Lung (tissue), 12 donors: Measurements from ENCODE around the gene ZFP92. TPM values are rescaled to one million over a fixed set of nuclear protein-coding genes. Genes with fewer than 3 reads are reported as not detected.

Experiments used
- ATAC-seq: fragments of 200-7000 bp; cut with Tn5 transposase; one replicate; pipeline ENCODE4 v1.9.1; 2020; ENCODE audit warnings: moderate number of reproducible peaks; ENCODE audit not compliant: insufficient read depth, low FRiP score
- DNase-seq, 3 donors: peaks; one replicate each; pipeline ENCODE4 v3.0.0-alpha.2; 2013 to 2017
- H3K27ac ChIP-seq, 2 donors: one replicate each; pipeline ENCODE4 v1.5.1; 2013; ENCODE audit warnings: mild to moderate bottlenecking in 2 of 2, moderate library complexity in 2 of 2, control low read depth in 1 of 2, inconsistent platforms in 1 of 2, low read depth in 1 of 2, low read length in 1 of 2
- H3K27me3 ChIP-seq, 3 donors: one replicate each; pipeline ENCODE4 v1.5.1; 2013; ENCODE audit warnings: low read length in 2 of 3; ENCODE audit not compliant: control insufficient read depth in 3 of 3, insufficient read depth in 3 of 3
- H3K36me3 ChIP-seq, 4 donors: one replicate each; pipeline ENCODE4 v1.5.1; 2013; ENCODE audit warnings: low read length in 4 of 4, mild to moderate bottlenecking in 1 of 4, moderate library complexity in 1 of 4; ENCODE audit not compliant: control insufficient read depth in 4 of 4, insufficient read depth in 4 of 4
- H3K4me1 ChIP-seq, 5 donors: one replicate each; pipeline ENCODE4 v1.5.1; 2013; ENCODE audit warnings: low read length in 5 of 5, mild to moderate bottlenecking in 2 of 5, moderate library complexity in 1 of 5; ENCODE audit not compliant: control insufficient read depth in 5 of 5, insufficient read depth in 5 of 5
- H3K4me3 ChIP-seq: one replicate; pipeline ENCODE4 v1.5.1; 2013; ENCODE audit warnings: mild to moderate bottlenecking, control low read depth, moderate library complexity
- H3K9ac ChIP-seq, 2 donors: one replicate each; pipeline ENCODE4 v1.5.1; 2013; ENCODE audit warnings: low read length in 2 of 2, control low read depth in 1 of 2; ENCODE audit not compliant: insufficient read depth in 1 of 2
- H3K9me3 ChIP-seq, 4 donors: one replicate each; pipeline ENCODE4 v1.5.1; 2013; ENCODE audit warnings: low read length in 3 of 4, mild to moderate bottlenecking in 1 of 4, moderate library complexity in 1 of 4; ENCODE audit not compliant: control insufficient read depth in 4 of 4, insufficient read depth in 3 of 4
- CTCF ChIP-seq: IDR thresholded peaks from 2 replicates; pipeline ENCODE4 v1.5.1; 2012; ENCODE audit warnings: mild to moderate bottlenecking; ENCODE audit errors: control extremely low read depth, extremely low read depth
- WGBS, 2 donors: extraction: QIAGEN DNeasy Blood & Tissue Kit; methylation state at CpG; one replicate each; pipeline ENCODE4 v1.1.7; 2013; 5-methylcytosine and 5-hydroxymethylcytosine counted together
- polyA plus RNA-seq, 2 donors: library from polyadenylated mRNA; stranded (reverse); fragments of 200-250 nt; gene quantifications; one replicate each; pipeline ENCODE4 v1.2.1, GENCODE V29; 2013
- total RNA-seq, 2 donors: library from RNA; depleted of rRNA in 1 of 2; stranded (reverse); fragments of >200 nt in 1 of 2; gene quantifications; one replicate each; pipeline ENCODE4 v1.2.1, GENCODE V29; 2014 to 2021
- donor health status: control.
- donor health status: control.
- donor health status: Bipolar disorder and iron deficiency.
- donor health status: healthy.
- donor health status: DM: yes; HTN: yes; CAD: no.

ZFP92 gene
- total and polyA plus RNA-seq, 4 donors: 0.69 to 3.6 (median 1.5) TPM

DNA sequence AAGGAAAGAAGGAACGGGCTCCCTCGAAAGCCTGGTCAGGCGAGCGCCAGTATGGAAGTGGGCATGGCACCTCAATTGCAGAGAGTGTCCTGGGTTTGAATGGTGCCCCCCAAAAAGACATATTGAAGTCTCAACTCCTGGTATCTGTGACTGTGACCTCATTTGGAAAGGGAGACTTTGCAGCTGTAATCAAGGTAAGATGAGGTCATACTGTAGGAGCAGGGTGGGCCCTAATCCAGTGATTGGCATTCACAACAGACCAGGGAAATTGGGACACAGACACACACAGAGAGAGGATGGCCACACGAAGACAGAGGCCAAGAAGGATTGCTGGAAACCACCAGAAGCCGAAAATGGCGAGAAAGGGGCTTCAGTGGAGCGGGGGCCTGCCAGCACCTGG lies 6.4 kb downstream of the ZFP92 start:
- H3K4me1 ChIP-seq: peaks cover 0 to 1% (median 0%) of the 10 kb centered on the region in 5 donors
- WGBS, 2 donors: 86 to 94% methylated on average over 8 of the region's 8 CpGs
- H3K36me3 ChIP-seq: peaks cover 0 to 4% (median 0%) of the 10 kb centered on the region in 4 donors
- no peak overlapping the region for H3K9ac ChIP-seq
- H3K9me3 ChIP-seq: no peaks in the 10 kb centered on the region
- DNase-seq: no peak
- no peaks in the 10 kb centered on the region for H3K27me3 ChIP-seq
- TF ChIP-seq CTCF: no peak
- no peak for ATAC-seq
- no peak overlapping the region for H3K27ac ChIP-seq
- H3K4me3 ChIP-seq: no peak overlapping the region

DNA sequence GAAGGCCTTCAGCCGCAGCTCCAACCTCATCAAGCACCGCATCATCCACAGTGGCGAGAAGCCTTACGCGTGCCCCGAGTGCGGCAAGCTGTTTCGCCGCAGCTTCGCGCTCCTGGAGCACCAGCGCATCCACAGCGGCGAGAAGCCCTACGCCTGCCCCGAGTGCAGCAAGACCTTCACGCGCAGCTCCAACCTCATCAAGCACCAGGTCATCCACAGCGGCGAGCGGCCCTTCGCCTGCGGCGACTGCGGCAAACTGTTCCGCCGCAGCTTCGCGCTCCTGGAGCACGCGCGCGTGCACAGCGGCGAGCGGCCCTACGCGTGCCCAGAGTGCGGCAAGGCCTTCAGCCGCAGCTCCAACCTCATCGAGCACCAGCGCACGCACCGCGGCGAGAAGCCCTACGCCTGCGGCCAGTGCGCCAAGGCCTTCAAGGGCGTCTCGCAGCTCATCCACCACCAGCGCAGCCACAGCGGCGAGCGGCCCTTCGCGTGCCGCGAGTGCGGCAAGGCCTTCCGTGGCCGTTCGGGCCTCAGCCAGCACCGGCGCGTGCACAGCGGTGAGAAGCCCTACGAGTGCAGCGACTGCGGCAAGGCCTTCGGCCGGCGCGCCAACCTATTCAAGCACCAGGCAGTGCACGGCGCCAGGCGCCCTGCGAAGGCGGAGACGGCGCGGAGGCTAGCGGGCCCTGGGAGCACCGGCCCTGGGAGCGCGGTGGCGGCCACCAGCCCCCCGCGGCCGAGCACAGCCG lies 9.8 kb downstream of the ZFP92 start:
- ATAC-seq (no peak), DNase-seq (peak in 1 of 3 donors; percentile 4)
- Histone ChIP-seq H3K27ac (no peak overlapping the region), H3K9ac (no peak overlapping the region), H3K36me3 (peaks cover 0 to 4% (median 0%) of the 10 kb centered on the region in 4 donors), H3K4me1 (peaks cover 0 to 6% (median 4%) of the 10 kb centered on the region in 5 donors), H3K4me3 (no peak overlapping the region), H3K27me3 (no peaks in the 10 kb centered on the region), H3K9me3 (no peaks in the 10 kb centered on the region)
- 90 to 95% methylated on average over 68 to 91 of the region's 91 CpGs for WGBS, 2 donors
- TF ChIP-seq CTCF: no peak

- DNase-seq: peak in 1 of 3 donors; percentile 6
- no peaks in the 10 kb centered on the region for H3K27me3 ChIP-seq
Observed at GRCh38 chrX:153421856-153422255, 10.6 kb downstream of the ZFP92 start.

More at GRCh38 chrX:153421856-153422255, 10.6 kb downstream of the ZFP92 start:
- H3K4me1 ChIP-seq: peaks cover 0 to 6% (median 4%) of the 10 kb centered on the region in 5 donors
- H3K36me3 ChIP-seq: peaks cover 0 to 4% (median 0%) of the 10 kb centered on the region in 4 donors
- H3K27ac ChIP-seq: no peak overlapping the region
- TF ChIP-seq CTCF: no peak
- peaks cover 0 to 4% (median 0%) of the 10 kb centered on the region in 4 donors for H3K9me3 ChIP-seq
- 87 to 89% methylated on average over 18 of the region's 18 CpGs for WGBS, 2 donors
- no peak for ATAC-seq
- no peak overlapping the region for H3K9ac ChIP-seq
- no peak overlapping the region for H3K4me3 ChIP-seq
